IPS-18c (cell line): ENCODE measurements around the gene ELP4.
A peak's percentile ranks its signal among the peaks of the same experiment; 100 is the strongest.

Experiments
- H3K4me3 ChIP-seq: 2 replicates; pipeline ENCODE4 v1.7.0; 2013; ENCODE audit warnings: low read depth, mild to moderate bottlenecking, low read length, moderate library complexity; ENCODE audit not compliant: insufficient read depth
- H3K9me3 ChIP-seq: one replicate; pipeline ENCODE4 v1.6.1; 2013; ENCODE audit warnings: mild to moderate bottlenecking, low read length, moderate library complexity; ENCODE audit not compliant: control insufficient read depth, insufficient read depth

The ELP4 gene

GRCh38 chr11:31826536-31827438, 317.2 kb downstream of the ELP4 start:
- peak overlapping the region; percentile 56 for H3K4me3 ChIP-seq
- no peaks in the 10 kb centered on the region for H3K9me3 ChIP-seq

- Histone ChIP-seq H3K4me3 (peak overlapping the region; percentile 56; the same call in 1 of the 2 replicates), H3K9me3 (no peaks in the 10 kb centered on the region)
Measured at GRCh38 chr11:31827455-31828206, 318.1 kb downstream of the ELP4 start.

- no peaks in the 10 kb centered on the region for H3K9me3 ChIP-seq
- H3K4me3 ChIP-seq = no peak overlapping the region
Measured at GRCh38 chr11:31828217-31828616, 318.6 kb downstream of the ELP4 start.

- H3K4me3 ChIP-seq = no peak overlapping the region
- H3K9me3 ChIP-seq = no peaks in the 10 kb centered on the region
Measured at GRCh38 chr11:31830406-31830805, 320.8 kb downstream of the ELP4 start.

DNA sequence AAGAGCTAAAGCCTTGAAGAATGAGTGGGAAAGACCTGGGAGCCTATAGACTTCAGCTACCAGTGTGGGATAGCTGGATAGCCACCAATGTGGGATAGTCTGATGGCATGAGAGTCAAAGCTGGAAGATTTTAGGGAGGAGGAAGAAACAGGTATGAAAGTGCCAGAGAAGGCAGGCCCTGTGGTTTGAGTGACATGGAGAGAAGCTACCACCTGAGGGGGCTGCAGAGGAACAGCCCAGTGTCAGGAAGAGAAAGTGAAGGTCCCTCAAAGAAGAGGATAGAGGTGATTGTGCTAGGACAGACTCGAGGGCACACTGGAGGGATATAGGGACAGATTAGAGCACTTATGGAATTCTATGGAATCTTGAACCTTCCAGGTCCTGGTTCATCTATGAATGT, 324.7 kb downstream of the ELP4 start:
- no peak overlapping the region for H3K4me3 ChIP-seq
- no peaks in the 10 kb centered on the region for H3K9me3 ChIP-seq
